Spleen (tissue), 11 donors: ENCODE results near the gene CEACAM18. TPM values are rescaled to one million over a fixed set of nuclear protein-coding genes. Genes with fewer than 3 reads are reported as not detected.

ENCODE experiments used
- DNase-seq: peaks from one replicate; pipeline ENCODE4 v3.0.0-alpha.2; 2020
- H3K27ac ChIP-seq, 8 donors: fragments of 200-600 bp; sonication (generic) in 7 of 8; 1 replicate in 4 of 8; 2 replicates in 4 of 8; pipeline versions ENCODE4 v1.5.0 to v1.8.0; 2016 to 2021; ENCODE audit warnings: inconsistent platforms in 4 of 8, mild to moderate bottlenecking in 4 of 8, moderate library complexity in 1 of 8
- H3K27me3 ChIP-seq, 7 donors: fragments of 200-600 bp; sonication (generic) in 6 of 7; replicated peaks in 1 of 7; 1 replicate in 4 of 7; 2 replicates in 3 of 7; pipeline versions ENCODE4 v1.5.0 to v1.8.0; 2016 to 2021; ENCODE audit warnings: inconsistent platforms in 3 of 7, mild to moderate bottlenecking in 1 of 7
- H3K36me3 ChIP-seq, 6 donors: fragments of 200-600 bp; sonication (generic) in 5 of 6; 1 replicate in 4 of 6; 2 replicates in 2 of 6; pipeline versions ENCODE4 v1.5.0 to v1.8.0; 2016 to 2021; ENCODE audit warnings: inconsistent platforms in 2 of 6
- H3K4me1 ChIP-seq, 6 donors: fragments of 200-600 bp; sonication (generic) in 5 of 6; 1 replicate in 3 of 6; 2 replicates in 3 of 6; pipeline versions ENCODE4 v1.5.0 to v1.8.0; 2016 to 2021; ENCODE audit warnings: inconsistent platforms in 3 of 6
- H3K4me3 ChIP-seq, 8 donors: fragments of 200-600 bp; sonication (generic) in 7 of 8; 1 replicate in 4 of 8; 2 replicates in 4 of 8; pipeline versions ENCODE4 v1.5.0 to v1.8.0; 2016 to 2021; ENCODE audit warnings: inconsistent platforms in 4 of 8, mild to moderate bottlenecking in 4 of 8, moderate library complexity in 2 of 8
- H3K9me3 ChIP-seq, 8 donors: fragments of 200-600 bp; sonication (generic) in 7 of 8; 1 replicate in 4 of 8; 2 replicates in 4 of 8; pipeline versions ENCODE4 v1.5.0 to v1.8.0; 2016 to 2021; ENCODE audit warnings: inconsistent platforms in 4 of 8
- CTCF ChIP-seq, 11 experiments: fragments of 200-600 bp in 7 of 11; fragments of 450-650 bp in 4 of 11; sonication (generic) in 4 of 11; IDR thresholded peaks in 8 of 11; conservative IDR thresholded peaks in 3 of 11; 1 replicate in 7 of 11; 2 replicates in 4 of 11; pipeline versions ENCODE4 v1.4.0 to v1.8.0; 2016 to 2021; ENCODE audit warnings: antibody characterized with exemption in 11 of 11, inconsistent platforms in 4 of 11, mild to moderate bottlenecking in 1 of 11
- POLR2A ChIP-seq, 3 donors: fragments of 450-650 bp; IDR thresholded peaks; one replicate each; pipeline ENCODE4 v1.5.1; 2017; ENCODE audit warnings: antibody characterized with exemption in 3 of 3, mild to moderate bottlenecking in 1 of 3
- POLR2AphosphoS5 ChIP-seq, 3 donors: sonication (generic); formaldehyde crosslinking; IDR thresholded peaks; one replicate each; pipeline ENCODE4 v1.5.1; 2017; ENCODE audit warnings: antibody characterized with exemption in 3 of 3
- WGBS, 5 donors: extraction: QIAGEN DNeasy Blood & Tissue Kit in 3 of 5; methylation state at CpG; one replicate each; pipeline versions ENCODE4 v1.1.5 to v1.1.7; 2013 to 2018; 5-methylcytosine and 5-hydroxymethylcytosine counted together
- intact Hi-C: fragments of 100-400 bp; cut with DNase I; formaldehyde crosslinking; loops from one replicate; pipeline ENCODE4 v1.15.0; 2023; ENCODE audit warnings: low total_unique reads
- polyA plus RNA-seq, 3 donors: library from polyadenylated mRNA; stranded (reverse); fragments of 200-250 nt; gene quantifications; one replicate each; pipeline ENCODE4 v1.2.1, GENCODE V29; 2013
- total RNA-seq, 7 donors: library from RNA; depleted of rRNA in 3 of 7; stranded (reverse); fragments of >200 nt in 3 of 7; fragmentation: NEBNext Ultra II Directional in 4 of 7; extraction: Animal tissue kit (Norgen Biotek cat#: 25700) in 4 of 7; gene quantifications; one replicate each; pipeline versions ENCODE4 v1.1.0 to v1.2.1, GENCODE V29; 2016 to 2021
- donor health status: healthy with polysubstance abuse.
- donor health status: DM: no; HTN: no; CAD: no; lungs with moderate emphysema.
- donor health status: DM: no; HTN: no; CAD: no.
- donor health status: Bipolar disorder and iron deficiency.
- donor health status: healthy.
- donor health status: DM: no; HTN: no; CAD: no.
- donor health status: DM: yes; HTN: yes; CAD: no.

CEACAM18 gene
- total and polyA plus RNA-seq, 10 donors: not detected

GRCh38 chr19:51503896-51504295, 25.6 kb downstream of the CEACAM18 start:
- Histone ChIP-seq H3K36me3 (no peaks in the 10 kb centered on the region), H3K27me3 (peaks cover 0 to 15% (median 0%) of the 10 kb centered on the region in 7 donors), H3K9me3 (peaks cover 0 to 12% (median 0%) of the 10 kb centered on the region in 8 donors), H3K4me1 (peaks cover 0 to 34% (median 12%) of the 10 kb centered on the region in 6 donors), H3K4me3 (no peak overlapping the region), H3K27ac (peak overlapping the region in 3 of 8 donors; percentile 28 to 60 (median 38))
- no peak for DNase-seq
- intact Hi-C loops: no loop called here
- 38 to 53% (median 48%) methylated on average over 3 of the region's 3 CpGs for WGBS, 5 donors
- no peak for TF ChIP-seq POLR2AphosphoS5 (IDR thresholded peaks at IDR 0.05)
- no peak for TF ChIP-seq CTCF (IDR thresholded peaks at IDR 0.05 in 8 of 11, conservative IDR thresholded peaks at IDR 0.05 in 3 of 11)
- no peak for TF ChIP-seq POLR2A (IDR thresholded peaks at IDR 0.05)

GRCh38 chr19:51505904-51506303, 27.6 kb downstream of the CEACAM18 start:
- Histone ChIP-seq H3K4me1 (peaks cover 0 to 43% (median 13%) of the 10 kb centered on the region in 6 donors), H3K4me3 (no peak overlapping the region), H3K36me3 (no peaks in the 10 kb centered on the region), H3K9me3 (peaks cover 0 to 12% (median 0%) of the 10 kb centered on the region in 8 donors), H3K27ac (no peak overlapping the region), H3K27me3 (peaks cover 0 to 17% (median 0%) of the 10 kb centered on the region in 7 donors)
- intact Hi-C loops: no loop called here
- TF ChIP-seq CTCF (IDR thresholded peaks at IDR 0.05 in 8 of 11, conservative IDR thresholded peaks at IDR 0.05 in 3 of 11): no peak
- TF ChIP-seq POLR2AphosphoS5 (IDR thresholded peaks at IDR 0.05): no peak
- DNase-seq: no peak
- 41 to 72% (median 52%) methylated on average over 2 to 3 of the region's 3 CpGs for WGBS, 5 donors

GRCh38 chr19:51507192-51507591, 28.9 kb downstream of the CEACAM18 start:
- 50 to 65% (median 61%) methylated on average over 3 of the region's 3 CpGs for WGBS, 5 donors
- intact Hi-C loops: no loop called here
- Histone ChIP-seq H3K9me3 (peaks cover 0 to 12% (median 0%) of the 10 kb centered on the region in 8 donors), H3K27me3 (peaks cover 0 to 24% (median 0%) of the 10 kb centered on the region in 7 donors), H3K4me1 (peaks cover 0 to 33% (median 3%) of the 10 kb centered on the region in 6 donors), H3K4me3 (no peak overlapping the region), H3K27ac (peak overlapping the region in 4 of 8 donors; percentile 20 to 73 (median 58)), H3K36me3 (no peaks in the 10 kb centered on the region)
- DNase-seq: no peak
- TF ChIP-seq POLR2A (IDR thresholded peaks at IDR 0.05) (no peak), CTCF (IDR thresholded peaks at IDR 0.05 in 8 of 11, conservative IDR thresholded peaks at IDR 0.05 in 3 of 11) (no peak), POLR2AphosphoS5 (IDR thresholded peaks at IDR 0.05) (no peak)

GRCh38 chr19:51507640-51508058, 29.3 kb downstream of the CEACAM18 start:
- peak in 1 of 3 donors; percentile 9 for TF ChIP-seq POLR2AphosphoS5 (IDR thresholded peaks at IDR 0.05)
- TF ChIP-seq CTCF (IDR thresholded peaks at IDR 0.05 in 8 of 11, conservative IDR thresholded peaks at IDR 0.05 in 3 of 11): no peak
- Histone ChIP-seq H3K36me3 (no peaks in the 10 kb centered on the region), H3K4me1 (peaks cover 0 to 28% (median 2%) of the 10 kb centered on the region in 6 donors), H3K27ac (peak overlapping the region in 4 of 8 donors; percentile 20 to 73 (median 58)), H3K27me3 (peaks cover 0 to 25% (median 0%) of the 10 kb centered on the region in 7 donors), H3K9me3 (peaks cover 0 to 12% (median 0%) of the 10 kb centered on the region in 8 donors), H3K4me3 (no peak overlapping the region)
- WGBS, 5 donors: 46 to 71% (median 55%) methylated on average over 6 of the region's 6 CpGs
- intact Hi-C loops: no loop called here
- DNase-seq: no peak
